HepG2 (cell line): ENCODE measurements around the gene ZNF3. TPM values are rescaled to one million over a fixed set of nuclear protein-coding genes. Genes with fewer than 3 reads are reported as not detected.

ENCODE experiments used
- ATAC-seq: fragments of 200-7000 bp; cut with Tn5 transposase; 3 replicates; pipeline ENCODE4 v1.9.1; 2020; ENCODE audit warnings: mild to moderate bottlenecking, moderate library complexity
- BruUV-seq: library from RNA; stranded (reverse); fragments of 400-500 nt; replicated peaks from 2 replicates; lab custom pipeline; 2021; lab: Mats Ljungman, UMichigan
- CTCF ChIA-PET: fragments of 300-600 bp; formaldehyde crosslinking; extraction: SDS; loops from one replicate; lab custom pipeline; 2021; ENCODE audit warnings: low total read pairs, inconsistent platforms, low intra/inter-chr PET ratio; lab: Yijun Ruan, JAX
- POLR2A ChIA-PET: fragments of 350-600 bp; sonication (Branson Sonifier 250); formaldehyde crosslinking; loops from one replicate; lab custom pipeline; 2020; ENCODE audit warnings: antibody characterized with exemption, inconsistent platforms; lab: Yijun Ruan, JAX
- DNase-seq: peaks from one replicate; pipeline ENCODE4 v3.0.0-alpha.2; 2015; ENCODE audit warnings: low spot score
- FAIRE-seq: peaks from 3 replicates; lab custom pipeline; 2011; peaks lifted over from hg19 to GRCh38; lab: Jason Lieb, UNC
- H2AFZ ChIP-seq: one replicate; pipeline ENCODE4 v1.6.1; 2011; ENCODE audit warnings: low read length, inconsistent platforms
- H3K27ac ChIP-seq: fragments of 300-600 bp; 3 replicates; pipeline ENCODE4 v1.8.0; 2011; ENCODE audit warnings: mixed run types, mild to moderate bottlenecking, mixed read lengths, low read length, inconsistent platforms; ENCODE audit not compliant: insufficient read depth; ENCODE audit errors: extremely low read length
- H3K27me3 ChIP-seq, 2 experiments: fragments of 200-600 bp in 1 of 2; 2 replicates in 1 of 2; 3 replicates in 1 of 2; pipeline versions ENCODE4 v1.6.0 to v1.8.0; 2011; ENCODE audit warnings: low read length in 2 of 2, mild to moderate bottlenecking in 2 of 2, moderate library complexity in 2 of 2, inconsistent platforms in 1 of 2; ENCODE audit not compliant: insufficient read depth in 2 of 2, control insufficient read depth in 1 of 2
- H3K36me3 ChIP-seq, 2 experiments: fragments of 200-600 bp in 1 of 2; replicated peaks in 1 of 2; 2 replicates in 1 of 2; 3 replicates in 1 of 2; pipeline versions ENCODE4 v1.5.1 to v1.8.0; 2011; ENCODE audit warnings: low read length in 2 of 2, inconsistent platforms in 1 of 2; ENCODE audit not compliant: insufficient read depth in 2 of 2, control insufficient read depth in 1 of 2
- H3K4me1 ChIP-seq: 2 replicates; pipeline ENCODE4 v1.5.1; 2012; ENCODE audit warnings: low read length, inconsistent platforms; ENCODE audit not compliant: insufficient read depth
- H3K4me2 ChIP-seq: 2 replicates; pipeline ENCODE4 v1.6.0; 2011; ENCODE audit warnings: low read depth, low read length, inconsistent platforms
- H3K4me3 ChIP-seq, 3 experiments: fragments of 200-600 bp in 1 of 3; sonication (generic), shearing (Covaris generic) in 1 of 3; replicated peaks in 1 of 3; 2 replicates each; pipeline ENCODE4 v1.5.1; 2011 to 2016; ENCODE audit warnings: low read length in 3 of 3, inconsistent platforms in 2 of 3, low read depth in 2 of 3, mild to moderate bottlenecking in 2 of 3, control low read depth in 1 of 3, mixed read lengths in 1 of 3; ENCODE audit not compliant: insufficient read depth in 1 of 3
- H3K79me2 ChIP-seq: one replicate; pipeline ENCODE4 v1.6.1; 2011; ENCODE audit warnings: low read length, inconsistent platforms; ENCODE audit not compliant: insufficient read depth
- H3K9ac ChIP-seq: 2 replicates; pipeline ENCODE4 v1.6.0; 2011; ENCODE audit warnings: mild to moderate bottlenecking, low read depth, low read length, inconsistent platforms; ENCODE audit not compliant: insufficient read depth
- H3K9me3 ChIP-seq: 2 replicates; pipeline ENCODE4 v1.5.1; 2012; ENCODE audit warnings: mild to moderate bottlenecking, low read length
- H4K20me1 ChIP-seq: 2 replicates; pipeline ENCODE4 v1.6.0; 2011; ENCODE audit warnings: inconsistent platforms, mild to moderate bottlenecking, low read length, moderate library complexity; ENCODE audit not compliant: insufficient read depth
- DNMT3B ChIP-seq: conservative IDR thresholded peaks from 2 replicates; pipeline ENCODE4 v1.6.1; 2016; ENCODE audit warnings: missing biosample characterization, control low read depth
- HNF4G ChIP-seq, 2 experiments: sonication (generic) in 1 of 2; formaldehyde crosslinking in 1 of 2; IDR thresholded peaks; 2 replicates each; pipeline versions ENCODE4 v1.4.0 to v1.6.1; 2011 to 2020; ENCODE audit warnings: borderline replicate concordance in 2 of 2, low read depth in 2 of 2, mild to moderate bottlenecking in 2 of 2, low read length in 1 of 2, missing genetic modification reagents in 1 of 2, moderate library complexity in 1 of 2
- PLRG1 ChIP-seq: fragments of 450-650 bp; conservative IDR thresholded peaks from 2 replicates; pipeline ENCODE4 v1.6.1; 2016
- SUZ12 ChIP-seq: fragments of 150-350 bp; IDR thresholded peaks from 2 replicates; pipeline ENCODE4 v1.6.1; 2014; ENCODE audit warnings: low read depth, low read length
- YEATS4 ChIP-seq: sonication (generic); formaldehyde crosslinking; IDR thresholded peaks from 2 replicates; pipeline ENCODE4 v1.4.0; 2020; ENCODE audit warnings: missing genetic modification reagents, borderline replicate concordance
- ZKSCAN8 ChIP-seq: IDR thresholded peaks from 2 replicates; pipeline ENCODE4 v1.6.1; 2016; ENCODE audit warnings: borderline replicate concordance, missing genetic modification reagents, missing compliant biosample characterization
- ZNF18 ChIP-seq: sonication (generic); formaldehyde crosslinking; IDR thresholded peaks from 2 replicates; pipeline ENCODE4 v1.8.0; 2022; ENCODE audit warnings: mild to moderate bottlenecking, missing genetic modification reagents; ENCODE audit not compliant: insufficient replicate concordance
- ZNF180 ChIP-seq: sonication (generic); formaldehyde crosslinking; IDR thresholded peaks from 2 replicates; pipeline ENCODE4 v1.4.0; 2020; ENCODE audit warnings: low read depth, missing genetic modification reagents, borderline replicate concordance
- ZNF556 ChIP-seq: sonication (generic); formaldehyde crosslinking; IDR thresholded peaks from 2 replicates; pipeline ENCODE4 v1.4.0; 2020; ENCODE audit warnings: mild to moderate bottlenecking, missing genetic modification reagents, borderline replicate concordance
- ZNF598 ChIP-seq: sonication (generic); formaldehyde crosslinking; IDR thresholded peaks from 2 replicates; pipeline ENCODE4 v1.5.1; 2020; ENCODE audit warnings: mild to moderate bottlenecking, missing genetic modification reagents, borderline replicate concordance
- ZNF678 ChIP-seq: sonication (generic); formaldehyde crosslinking; IDR thresholded peaks from 2 replicates; pipeline ENCODE4 v1.4.0; 2020; ENCODE audit warnings: mild to moderate bottlenecking, missing genetic modification reagents
- ZNF883 ChIP-seq: sonication (generic); formaldehyde crosslinking; IDR thresholded peaks from 2 replicates; pipeline ENCODE4 v1.5.1; 2020; ENCODE audit warnings: mild to moderate bottlenecking, missing genetic modification reagents; ENCODE audit errors: not compliant biosample characterization
- ZSCAN31 ChIP-seq: sonication (generic); formaldehyde crosslinking; IDR thresholded peaks from 2 replicates; pipeline ENCODE4 v1.5.0; 2020; ENCODE audit warnings: low read depth, mild to moderate bottlenecking, missing genetic modification reagents
- WGBS: methylation state at CpG from one replicate; pipeline ENCODE4 v1.1.6; 2017; ENCODE audit warnings: low lambda C conversion rate; 5-methylcytosine and 5-hydroxymethylcytosine counted together
- in situ Hi-C: cut with HindIII; loops from 2 replicates; pipeline ENCODE4 v1.10.0; 2017; ENCODE audit warnings: low pct_unique_long_range_greater_than_20kb; ENCODE audit not compliant: extremely low pct_ligation_motif_present
- intact Hi-C: fragments of 100-400 bp; cut with micrococcal nuclease; formaldehyde crosslinking; loops from one replicate; pipeline ENCODE4 v1.10.0; 2022; ENCODE audit not compliant: unreplicated experiment
- polyA plus RNA-seq, 8 experiments: library from polyadenylated mRNA; depleted of rRNA in 3 of 8; stranded (reverse) in 7 of 8; unstranded in 1 of 8; fragments of >200 nt; fragmentation: Illumina TruSeq in 4 of 8; extraction: Trizol in 4 of 8; gene quantifications; 2 replicates each; pipeline versions ENCODE4 v1.2.1 to v1.2.3, GENCODE V29; 2011 to 2016; ENCODE audit warnings: low read depth in 4 of 8, missing spikeins in 1 of 8, mixed read lengths in 1 of 8; ENCODE audit not compliant: insufficient read depth in 1 of 8
- total RNA-seq, 5 experiments: library from RNA; depleted of rRNA; stranded (reverse); fragments of >200 nt; fragmentation: Illumina TruSeq; extraction: Trizol; gene quantifications; 2 replicates each; pipeline ENCODE4 v1.2.3, GENCODE V29; 2016; ENCODE audit warnings: low read depth in 1 of 5

ZNF3 gene
- total and polyA plus RNA-seq, 2 of the 13 experiments (the other 11 are each of a cell fraction or from before 2014, with no cell fraction given), result 33.7 to 56.9 TPM

GRCh38 chr7:100102950-100103840, 21.7 kb upstream of the ZNF3 start:
- intact Hi-C loops, result no loop called here
- no peak overlapping the region for H3K27ac ChIP-seq
- H3K9ac ChIP-seq, result no peak overlapping the region

More at GRCh38 chr7:100102950-100103840, 21.7 kb upstream of the ZNF3 start:
- Histone ChIP-seq H3K4me1 (peaks cover 22% of the 10 kb centered on the region), H3K4me3 (no peak overlapping the region), H3K9me3 (no peaks in the 10 kb centered on the region), H3K79me2 (peaks cover 23% of the 10 kb centered on the region), H2AFZ (no peak overlapping the region), H4K20me1 (no peaks in the 10 kb centered on the region; the same call in 1 of the 2 replicates), H3K4me2 (no peak overlapping the region)
- no peak for FAIRE-seq
- POLR2A ChIA-PET, result interaction anchor here (2.9 to 3.5 kb wide), 3 partner anchors 17 to 22 kb away, joined by 21 to 48 read pairs (median 24); partner anchors contain the start of genes CNPY4 and MBLAC1
- WGBS, result 97% methylated on average over 15 of the region's 17 CpGs
- no peak for DNase-seq
- TF ChIP-seq ZNF556 (CRISPR knock-in tag) (no peak), YEATS4 (CRISPR knock-in tag) (no peak), PLRG1 (no peak), ZNF883 (CRISPR knock-in tag) (no peak), HNF4G (IDR thresholded peaks at IDR 0.05; ENCODE audit: borderline replicate concordance, low read depth, low read length) (no peak), HNF4G (CRISPR knock-in tag; IDR thresholded peaks at IDR 0.05; ENCODE audit: borderline replicate concordance, low read depth) (no peak), ZNF18 (CRISPR knock-in tag) (no peak), ZNF678 (CRISPR knock-in tag) (no peak), DNMT3B (CRISPR knock-in tag) (no peak), SUZ12 (no peak), ZNF598 (CRISPR knock-in tag) (no peak), ZSCAN31 (CRISPR knock-in tag) (no peak), ZNF180 (no peak), ZKSCAN8 (CRISPR knock-in tag) (no peak)
- TF ChIP-seq, all 625 proteins: peak for 0
- H3K27me3 ChIP-seq, result no peaks in the 10 kb centered on the region
- peaks cover 14 to 28% of the 10 kb centered on the region in 2 experiments for H3K36me3 ChIP-seq
- in situ Hi-C loops, result no loop called here
- no peak for ATAC-seq
- CTCF ChIA-PET, result no interaction called here
- no TSS peak for BruUV-seq
